NB4 (cell line): ENCODE data around the gene SATB2.

ENCODE experiments used
- MAX ChIP-seq: IDR thresholded peaks from 2 replicates; pipeline ENCODE4 v1.6.1; 2011; ENCODE audit warnings: low read depth, low read length
- POLR2A ChIP-seq: IDR thresholded peaks from 2 replicates; pipeline ENCODE4 v1.6.1; 2011; ENCODE audit warnings: mild to moderate bottlenecking; ENCODE audit not compliant: insufficient read length; ENCODE audit errors: extremely low read depth
- TF ChIP-seq, protein P1 (sequence below): IDR thresholded peaks from one replicate; pipeline ENCODE4 v1.5.1; 2012; ENCODE audit warnings: low read depth, low read length

DNA sequence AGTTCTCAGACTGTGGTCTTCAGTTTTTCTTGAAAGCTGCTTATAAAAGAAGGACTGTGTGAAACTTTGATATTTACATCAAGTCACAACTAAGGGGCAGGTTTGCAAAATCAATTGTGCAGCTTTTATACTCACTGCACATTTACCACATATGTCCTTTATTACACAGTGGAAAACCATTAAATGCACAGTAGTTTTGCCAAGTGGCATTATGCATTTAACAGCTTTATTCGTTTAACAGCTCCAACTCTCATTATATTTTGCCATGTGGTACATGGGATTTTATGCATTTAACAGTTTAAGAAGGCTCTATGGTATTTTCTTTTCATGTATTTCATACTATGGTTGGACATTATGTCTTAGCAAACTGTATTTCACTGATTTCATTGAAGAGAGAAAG lies 135.6 kb downstream of the SATB2 start:
- TF ChIP-seq, protein P1, sequence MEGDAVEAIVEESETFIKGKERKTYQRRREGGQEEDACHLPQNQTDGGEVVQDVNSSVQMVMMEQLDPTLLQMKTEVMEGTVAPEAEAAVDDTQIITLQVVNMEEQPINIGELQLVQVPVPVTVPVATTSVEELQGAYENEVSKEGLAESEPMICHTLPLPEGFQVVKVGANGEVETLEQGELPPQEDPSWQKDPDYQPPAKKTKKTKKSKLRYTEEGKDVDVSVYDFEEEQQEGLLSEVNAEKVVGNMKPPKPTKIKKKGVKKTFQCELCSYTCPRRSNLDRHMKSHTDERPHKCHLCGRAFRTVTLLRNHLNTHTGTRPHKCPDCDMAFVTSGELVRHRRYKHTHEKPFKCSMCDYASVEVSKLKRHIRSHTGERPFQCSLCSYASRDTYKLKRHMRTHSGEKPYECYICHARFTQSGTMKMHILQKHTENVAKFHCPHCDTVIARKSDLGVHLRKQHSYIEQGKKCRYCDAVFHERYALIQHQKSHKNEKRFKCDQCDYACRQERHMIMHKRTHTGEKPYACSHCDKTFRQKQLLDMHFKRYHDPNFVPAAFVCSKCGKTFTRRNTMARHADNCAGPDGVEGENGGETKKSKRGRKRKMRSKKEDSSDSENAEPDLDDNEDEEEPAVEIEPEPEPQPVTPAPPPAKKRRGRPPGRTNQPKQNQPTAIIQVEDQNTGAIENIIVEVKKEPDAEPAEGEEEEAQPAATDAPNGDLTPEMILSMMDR: no peak
- TF ChIP-seq POLR2A: no peak
- no peak for TF ChIP-seq MAX
